ENCODE measurements around the gene GGT5.

Gene GGT5

DNA sequence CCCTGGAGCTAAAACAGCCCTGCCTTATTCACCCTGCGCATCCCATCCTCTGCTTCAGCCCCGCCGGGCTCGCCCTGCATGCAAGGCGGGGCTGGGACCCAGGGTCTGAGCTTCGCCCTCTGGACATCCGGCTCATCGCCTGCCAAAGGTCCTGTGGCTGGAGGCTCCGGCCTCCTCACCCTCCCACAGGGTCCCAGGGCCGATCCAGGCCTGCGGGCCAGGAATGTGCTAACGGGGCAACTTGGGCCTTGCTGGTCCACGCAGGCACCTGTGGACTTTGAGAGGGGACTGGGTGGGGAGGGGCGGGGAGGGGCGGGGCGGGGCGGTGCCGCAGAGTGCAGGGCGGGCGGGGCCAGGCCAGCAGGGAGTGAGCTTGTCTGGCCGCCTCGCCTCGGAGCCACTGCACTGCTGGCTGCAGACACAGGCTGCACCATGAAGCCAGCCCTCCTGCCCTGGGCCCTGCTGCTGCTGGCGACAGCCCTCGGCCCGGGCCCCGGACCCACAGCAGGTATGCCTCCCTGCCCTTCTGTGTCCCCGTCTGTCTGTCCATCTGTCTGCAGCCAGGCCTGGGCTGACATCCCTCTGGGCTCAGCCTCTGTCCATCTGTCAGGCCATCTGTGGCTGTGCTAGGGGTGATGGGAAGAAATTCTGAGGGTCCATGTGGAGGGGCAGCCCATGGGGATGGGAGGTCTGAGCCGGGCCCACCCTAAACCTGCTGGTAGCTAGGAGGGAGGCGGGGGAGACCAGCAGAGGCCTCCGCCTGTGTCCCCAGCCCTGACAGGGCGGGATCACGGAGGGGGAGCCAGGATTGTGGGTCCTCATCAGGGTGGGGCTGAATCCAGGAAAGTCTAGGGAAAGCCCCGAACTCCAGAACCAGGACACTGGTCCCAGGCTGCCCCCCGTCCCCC lies 63.5 kb downstream of the GGT5 start, which contains the start of gene SUSD2:
Gene SUSD2, plus strand, starts transcription at position 400 of the 908 bp plus-strand sequence. Its CDS starts 33 bp downstream, at position 433.
- DNase-seq, result no peak

DNA sequence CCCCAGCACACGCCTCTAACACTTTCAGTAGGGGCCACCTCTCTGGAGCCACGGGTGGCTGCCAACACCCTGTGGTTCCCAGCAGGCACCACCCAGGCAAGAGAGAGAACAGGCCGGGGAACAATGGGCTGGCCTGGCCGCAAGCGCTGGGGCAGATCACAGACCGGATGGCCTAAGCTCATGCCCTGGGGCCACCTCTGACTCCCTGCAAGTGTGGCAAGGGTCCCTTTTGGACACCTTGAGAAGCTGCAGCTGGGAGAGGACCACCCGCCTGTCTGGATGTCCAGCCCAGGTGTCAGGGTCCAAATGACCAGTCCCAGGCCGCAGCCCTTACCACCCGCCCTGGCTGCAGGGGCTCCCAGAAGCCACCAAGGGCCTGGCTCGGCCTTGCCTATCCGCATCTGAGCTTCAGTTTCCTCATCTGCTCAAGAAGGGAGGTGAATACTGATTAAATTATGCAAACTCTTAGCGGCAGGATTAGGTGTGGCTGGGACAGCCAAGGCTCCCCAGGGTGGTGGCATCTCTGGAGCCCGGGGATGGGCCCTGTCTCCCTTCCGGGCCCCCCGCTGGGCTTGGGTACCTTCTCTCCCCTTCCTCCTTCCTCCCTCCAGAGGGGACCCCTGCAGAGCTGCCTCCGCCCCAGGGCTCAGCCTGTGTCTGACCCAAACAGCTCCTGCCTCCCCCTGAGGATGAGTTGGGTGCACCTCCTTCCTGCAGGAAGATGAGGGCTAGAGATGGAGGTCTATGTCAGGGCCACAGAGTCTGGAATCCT lies 64.4 kb downstream of the GGT5 start:
- no peak for DNase-seq

DNA sequence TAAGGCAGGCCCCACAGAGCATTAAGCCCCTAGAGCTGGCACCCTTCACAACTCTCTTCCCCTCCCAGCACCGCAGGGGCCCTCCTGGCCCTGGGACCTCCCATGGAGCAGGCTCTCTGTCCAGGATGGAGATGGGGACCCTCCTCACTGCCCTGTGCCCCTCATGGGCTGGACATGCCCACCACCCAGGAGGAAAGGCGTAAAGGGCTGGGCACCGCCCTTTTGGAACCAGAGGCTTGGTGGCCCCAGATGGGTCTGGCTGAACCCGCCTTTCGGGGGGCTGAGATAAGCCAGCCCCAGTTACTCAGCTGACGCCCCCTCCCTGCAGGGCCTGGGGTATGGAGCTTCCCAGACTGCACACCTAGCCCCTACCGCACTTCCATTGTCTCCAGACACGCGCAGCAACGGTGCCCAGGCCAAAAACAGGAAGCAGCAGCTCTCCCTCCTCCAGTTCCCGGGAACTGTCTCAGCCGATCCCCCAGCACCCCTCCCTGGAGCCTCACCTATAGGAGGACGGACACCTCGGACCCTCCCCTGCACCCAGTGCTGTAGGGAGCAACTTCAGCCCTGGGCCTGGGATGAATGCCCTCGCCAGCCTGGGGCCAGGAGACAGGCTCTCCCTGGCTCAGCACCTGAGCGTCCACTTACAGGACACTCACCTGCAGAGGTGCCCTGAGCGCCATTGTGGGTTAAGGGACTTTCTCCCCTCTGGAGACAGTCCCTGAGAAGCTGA lies 65.2 kb downstream of the GGT5 start:
- no peak for DNase-seq

DNA sequence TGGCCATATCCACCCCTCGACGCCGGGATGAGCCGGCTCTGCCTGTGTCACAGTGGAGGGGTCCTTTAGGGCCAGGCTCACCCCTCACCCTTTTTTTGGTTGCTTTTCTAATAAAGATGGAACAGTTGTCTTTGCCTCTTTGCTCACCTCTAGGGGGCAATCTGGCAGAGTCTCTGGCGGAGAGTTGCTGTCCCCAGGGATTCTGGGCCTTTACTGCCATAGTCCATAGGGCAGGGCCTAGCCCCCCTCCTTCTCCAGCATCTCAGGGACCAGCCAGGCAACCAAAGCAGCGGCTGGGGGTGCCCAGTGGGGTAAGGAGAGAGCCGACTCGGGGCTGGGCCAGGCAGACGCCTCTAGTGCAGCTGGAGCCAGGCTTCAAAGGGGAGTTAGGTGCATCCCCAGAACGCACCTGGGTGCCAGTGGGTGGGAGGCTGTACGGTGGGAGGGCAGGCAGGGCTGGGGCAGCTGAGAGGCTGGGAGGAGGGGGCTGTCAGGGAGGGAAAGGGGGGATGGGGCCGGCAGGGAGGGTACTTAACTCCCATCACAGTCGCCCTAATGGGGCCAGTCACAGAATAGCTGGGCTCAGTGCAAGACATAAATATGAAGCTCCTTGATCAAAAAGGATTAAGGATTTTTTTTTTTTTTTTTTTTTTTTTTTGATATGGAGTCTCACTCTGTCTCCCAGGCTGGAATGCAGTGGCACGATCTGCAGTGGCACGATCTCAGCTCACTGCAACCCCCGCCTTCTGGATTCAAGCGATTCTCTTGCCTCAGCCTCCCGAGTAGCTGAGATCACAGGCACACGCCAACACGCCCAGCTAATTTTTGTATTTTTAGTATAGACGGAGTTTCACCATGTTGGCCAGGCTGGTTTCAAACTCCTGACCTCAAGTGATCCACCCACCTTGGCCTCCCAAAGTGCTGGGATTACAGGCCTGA lies 66.1 kb downstream of the GGT5 start:
- no peak for DNase-seq

DNA sequence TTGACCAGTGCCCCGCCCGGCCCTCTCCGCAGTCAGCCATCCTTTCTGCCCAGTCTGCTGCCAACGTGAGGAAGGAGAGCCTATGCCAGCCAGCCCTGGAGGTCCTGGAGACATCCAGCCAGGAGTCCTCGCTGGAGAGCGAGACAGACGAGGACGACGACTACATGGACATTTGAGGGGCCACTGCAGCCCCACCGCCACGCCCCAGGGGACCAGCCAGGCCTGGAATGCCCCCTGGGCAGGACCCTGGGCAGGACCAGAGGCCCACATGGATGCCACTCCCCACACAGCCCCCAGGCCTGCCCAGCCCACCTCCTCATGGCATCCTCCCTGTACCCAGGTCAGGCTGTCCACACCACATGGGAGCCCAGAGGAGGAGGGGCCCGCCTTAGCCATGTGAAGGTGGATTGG lies 66.9 kb downstream of the GGT5 start:
- DNase-seq, result no peak

DNA sequence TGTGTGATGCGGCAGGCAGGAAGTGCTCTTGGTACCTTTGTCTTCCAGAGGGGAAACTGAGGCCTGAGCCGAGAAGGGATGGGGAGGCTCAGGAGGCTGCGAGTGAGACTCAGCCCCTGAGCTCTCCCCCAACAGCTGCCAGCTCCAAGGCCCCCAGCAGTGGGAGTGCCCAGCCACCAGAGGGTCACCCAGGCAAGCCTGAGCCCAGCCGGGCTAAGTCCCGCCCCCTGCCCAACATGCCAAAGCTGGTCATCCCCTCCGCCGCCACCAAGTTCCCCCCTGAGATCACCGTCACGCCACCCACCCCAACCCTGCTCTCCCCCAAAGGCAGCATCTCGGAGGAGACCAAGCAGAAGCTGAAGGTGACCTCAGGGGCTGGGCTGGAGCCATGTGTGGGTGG lies 67.4 kb downstream of the GGT5 start:
- DNase-seq, result no peak

DNA sequence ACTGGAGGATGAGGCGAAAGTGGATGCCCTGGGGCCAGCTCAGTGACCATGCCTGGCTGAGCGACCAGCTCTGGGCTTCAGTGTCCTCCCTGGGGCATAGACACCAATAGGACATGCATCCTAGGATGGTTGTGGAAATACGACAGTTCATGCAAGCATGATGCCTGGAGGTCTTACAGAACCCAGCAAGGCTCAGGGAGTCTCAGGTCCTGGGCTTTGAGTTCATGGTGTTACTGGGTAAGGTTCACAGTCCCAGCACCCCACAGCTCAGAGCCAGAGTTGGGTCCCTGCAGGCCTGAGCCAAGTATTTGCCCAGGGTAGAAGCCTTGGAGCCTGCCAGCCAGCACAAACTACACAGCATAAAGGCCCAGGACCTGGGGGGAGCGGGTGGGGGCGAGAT lies 67.8 kb downstream of the GGT5 start:
- DNase-seq, result no peak

DNA sequence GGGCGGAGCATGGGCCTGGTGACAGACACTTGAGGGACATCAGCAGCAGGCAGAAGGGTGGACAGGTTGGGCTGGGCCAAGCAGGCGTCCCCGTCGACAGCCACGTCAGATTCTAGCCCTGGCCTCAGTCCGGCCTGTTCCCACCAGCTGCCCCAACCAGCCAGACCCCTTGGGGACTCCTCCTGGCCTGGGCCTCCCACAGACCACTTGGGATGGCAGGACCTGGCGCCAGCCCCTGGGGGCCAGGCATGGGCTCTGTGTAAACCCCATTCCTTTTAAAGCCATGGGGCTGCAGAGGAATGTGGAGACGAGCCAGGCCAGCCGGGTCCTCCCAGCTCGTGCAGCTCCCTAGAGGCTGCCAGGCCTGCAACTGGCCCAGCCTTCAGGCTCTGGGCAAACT lies 68.3 kb downstream of the GGT5 start:
- no peak for DNase-seq

DNA sequence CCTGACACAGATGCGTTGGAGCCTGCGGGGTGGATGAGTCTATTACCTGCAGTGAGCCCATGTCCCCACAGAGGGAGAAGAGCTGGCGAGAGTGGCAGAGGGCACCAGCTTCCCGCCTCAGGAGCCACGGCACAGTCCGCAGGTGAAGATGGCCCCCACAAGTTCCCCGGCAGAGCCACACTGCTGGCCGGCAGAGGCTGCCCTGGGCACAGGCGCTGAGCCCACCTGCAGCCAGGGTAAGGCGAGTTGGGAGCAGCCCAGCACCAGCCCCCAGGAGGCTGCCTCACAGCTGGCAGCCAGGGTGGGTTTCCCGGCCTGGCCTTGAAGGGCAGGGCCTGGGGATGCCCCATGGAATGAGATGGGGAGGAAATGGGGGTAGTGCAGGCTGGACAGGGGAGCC lies 68.8 kb downstream of the GGT5 start:
- DNase-seq, result no peak

DNA sequence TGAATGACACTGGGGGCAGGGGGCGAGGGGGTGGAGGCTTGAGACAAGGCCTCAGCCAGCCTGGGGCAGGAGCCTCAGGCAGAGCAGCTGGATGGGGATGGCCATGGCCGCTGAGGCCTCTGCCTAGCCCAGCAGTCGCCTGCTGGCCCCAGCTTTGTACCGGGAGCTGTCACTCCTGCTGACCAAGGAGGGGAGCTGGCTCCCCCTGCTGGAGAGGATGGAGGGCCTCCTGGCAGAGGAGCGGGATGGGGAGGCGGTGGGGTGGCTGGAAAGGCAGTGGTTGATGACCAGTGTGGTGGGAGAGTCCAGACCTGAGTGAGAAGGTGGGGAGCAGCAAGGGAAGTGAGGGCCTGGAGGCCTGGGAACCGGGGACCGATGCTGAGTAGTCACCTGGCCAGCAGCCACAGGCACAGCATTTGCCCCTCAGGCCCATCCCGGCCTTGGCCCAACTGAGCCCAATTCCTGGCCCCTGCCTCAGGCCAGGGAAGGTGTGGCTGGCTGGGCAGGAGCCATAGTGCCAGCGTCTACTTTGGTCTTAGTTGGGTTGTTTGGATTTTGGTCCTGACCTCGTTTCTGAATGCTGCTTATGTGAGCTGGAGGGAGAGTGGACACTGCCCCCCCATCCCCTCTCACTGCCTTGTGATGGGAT lies 69.6 kb downstream of the GGT5 start:
- DNase-seq, result no peak

DNA sequence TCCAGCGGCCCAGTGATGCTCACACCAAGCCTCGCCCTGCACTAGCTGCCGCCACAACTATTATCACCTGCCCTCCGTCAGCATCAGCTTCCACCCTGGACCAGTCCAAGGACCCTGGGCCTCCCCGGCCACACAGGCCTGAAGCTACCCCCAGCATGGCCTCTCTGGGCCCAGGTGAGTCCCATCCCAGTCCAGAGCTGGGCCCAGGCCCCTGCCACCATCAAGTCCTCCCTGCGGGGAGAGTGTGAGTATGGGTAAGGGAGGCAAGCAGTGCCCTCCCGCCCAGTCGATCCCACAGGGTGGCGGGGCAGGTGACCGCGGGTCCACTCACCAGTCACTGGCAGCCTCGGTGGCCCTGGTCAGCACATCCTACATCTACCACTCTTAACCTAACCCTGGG lies 73.1 kb downstream of the GGT5 start:
- DNase-seq, result no peak

DNA sequence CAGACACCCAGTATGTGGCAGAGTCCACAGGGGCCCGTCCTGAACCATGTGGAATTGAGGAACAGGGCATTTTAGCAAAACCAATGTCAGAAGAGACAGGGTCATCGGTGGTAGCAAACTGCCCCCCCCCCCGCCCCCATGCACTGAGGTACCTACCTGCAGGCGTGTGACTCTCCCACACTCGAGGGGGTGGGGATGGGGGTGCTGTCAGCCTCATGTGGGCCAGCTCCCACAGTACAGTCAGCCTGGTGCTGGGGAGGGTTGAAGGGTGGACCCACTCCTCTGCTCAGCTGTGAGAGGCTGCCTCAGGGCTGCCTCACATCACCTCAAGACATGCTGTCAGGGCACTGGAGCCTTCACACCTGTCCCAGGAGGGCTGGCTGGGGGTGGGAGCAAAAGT lies 74.2 kb downstream of the GGT5 start:
- DNase-seq, result no peak

DNA sequence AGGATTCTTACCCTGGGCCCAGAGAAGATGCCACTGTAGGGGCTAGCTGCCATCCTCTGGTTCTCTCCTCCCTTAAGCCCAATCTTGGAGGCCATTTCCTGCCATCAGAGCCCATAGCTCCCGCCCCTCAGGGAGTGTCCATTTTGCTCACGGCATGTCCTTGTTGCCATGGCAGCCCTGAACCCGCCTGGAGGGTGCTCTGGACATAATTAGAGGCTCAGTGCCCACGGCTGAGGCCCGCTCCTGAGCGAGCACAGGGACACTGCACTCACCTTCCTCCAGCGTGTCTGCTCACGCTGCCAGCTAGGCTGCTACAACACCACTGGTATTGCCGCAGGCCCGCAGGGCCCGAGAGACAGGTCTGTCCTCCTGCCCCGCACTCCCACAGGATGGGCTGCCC lies 74.7 kb downstream of the GGT5 start:
- DNase-seq, result no peak

Data from NCI-H2029 treated with DMSO at 0.1 percent for 48 hours (cell line).